Hepatocyte (in vitro differentiated cells): Measurements from ENCODE around the gene SORCS2. TPM values are rescaled to one million over a fixed set of nuclear protein-coding genes. Genes with fewer than 3 reads are reported as not detected.

Experiments used
- DNase-seq: peaks from one replicate; pipeline ENCODE4 v3.0.0-alpha.2; 2016; ENCODE audit warnings: low spot score
- H2AFZ ChIP-seq: fragments of 200-600 bp; sonication (generic); 2 replicates; pipeline ENCODE4 v1.6.0; 2016; ENCODE audit warnings: antibody characterized with exemption, mild to moderate bottlenecking
- H3K27ac ChIP-seq: fragments of 200-600 bp; sonication (generic); 2 replicates; pipeline ENCODE4 v1.5.1; 2016; ENCODE audit warnings: mild to moderate bottlenecking
- H3K27me3 ChIP-seq: fragments of 200-600 bp; sonication (generic); 2 replicates; pipeline ENCODE4 v1.6.1; 2016
- H3K36me3 ChIP-seq: fragments of 200-600 bp; sonication (generic); replicated peaks from 2 replicates; pipeline ENCODE4 v1.5.1; 2016; ENCODE audit warnings: low read depth; ENCODE audit not compliant: insufficient read depth
- H3K4me1 ChIP-seq: fragments of 200-600 bp; sonication (generic); 2 replicates; pipeline ENCODE4 v1.5.1; 2016; ENCODE audit warnings: mild to moderate bottlenecking, moderate library complexity; ENCODE audit not compliant: insufficient read depth
- H3K4me2 ChIP-seq: fragments of 200-600 bp; sonication (generic); 2 replicates; pipeline ENCODE4 v1.6.0; 2016
- H3K4me3 ChIP-seq: fragments of 200-600 bp; sonication (generic); 2 replicates; pipeline ENCODE4 v1.5.1; 2016; ENCODE audit warnings: mild to moderate bottlenecking
- H3K79me2 ChIP-seq: fragments of 200-600 bp; sonication (generic); 2 replicates; pipeline ENCODE4 v1.6.0; 2017; ENCODE audit warnings: mild to moderate bottlenecking
- H3K9me2 ChIP-seq: fragments of 200-600 bp; sonication (generic); replicated peaks from 2 replicates; pipeline ENCODE4 v1.6.0; 2017; ENCODE audit warnings: mild to moderate bottlenecking; ENCODE audit not compliant: insufficient read depth
- H3K9me3 ChIP-seq: fragments of 200-600 bp; sonication (generic); 2 replicates; pipeline ENCODE4 v1.5.1; 2016; ENCODE audit warnings: low read depth, mild to moderate bottlenecking
- H4K20me1 ChIP-seq: fragments of 200-600 bp; sonication (generic); 2 replicates; pipeline ENCODE4 v1.6.0; 2016; ENCODE audit warnings: mild to moderate bottlenecking; ENCODE audit not compliant: insufficient read depth, poor library complexity, severe bottlenecking
- CTCF ChIP-seq: fragments of 200-600 bp; sonication (generic); IDR thresholded peaks from 2 replicates; pipeline ENCODE4 v1.5.1; 2016; ENCODE audit warnings: antibody characterized with exemption, mild to moderate bottlenecking; ENCODE audit not compliant: poor library complexity
- EZH2 ChIP-seq: fragments of 200-600 bp; sonication (generic); IDR thresholded peaks from 2 replicates; pipeline ENCODE4 v1.6.1; 2016; ENCODE audit warnings: antibody characterized with exemption, mild to moderate bottlenecking, borderline replicate concordance
- EZH2phosphoT487 ChIP-seq: fragments of 200-600 bp; sonication (generic); IDR thresholded peaks from one replicate; pipeline ENCODE4 v1.6.1; 2018; ENCODE audit warnings: antibody characterized with exemption, mild to moderate bottlenecking, low read depth, moderate library complexity; ENCODE audit not compliant: unreplicated experiment, severe bottlenecking
- WGBS: methylation state at CpG from one replicate; pipeline ENCODE4 v1.1.6; 2016; ENCODE audit warnings: low lambda C conversion rate; ENCODE audit errors: missing lambda C conversion rate; 5-methylcytosine and 5-hydroxymethylcytosine counted together
- polyA plus RNA-seq: library from polyadenylated mRNA; unstranded; fragments of >200 nt; fragmentation: Nextera tagmentation; extraction: Ambion mirVana; gene quantifications from 2 replicates; pipeline ENCODE4 v1.2.1, GENCODE V29; 2016
- total RNA-seq: library from RNA; depleted of rRNA; stranded (reverse); fragments of >200 nt; gene quantifications from 2 replicates; pipeline ENCODE4 v1.2.3, GENCODE V29; 2014

Gene SORCS2
- total and polyA plus RNA-seq, 2 experiments from 2014 or later: 1.6 to 4.8 TPM

- Histone ChIP-seq H3K36me3 (no peaks in the 10 kb centered on the region), H2AFZ (no peak overlapping the region), H4K20me1 (no peaks in the 10 kb centered on the region), H3K4me3 (no peak overlapping the region), H3K79me2 (no peaks in the 10 kb centered on the region), H3K4me1 (peaks cover 15% of the 10 kb centered on the region), H3K27ac (no peak overlapping the region), H3K9me2 (no peaks in the 10 kb centered on the region), H3K4me2 (no peak overlapping the region), H3K9me3 (no peaks in the 10 kb centered on the region), H3K27me3 (no peaks in the 10 kb centered on the region)
- 96% methylated on average over 20 of the region's 20 CpGs for WGBS
- TF ChIP-seq CTCF (no peak), EZH2 (no peak), EZH2phosphoT487 (no peak)
- no peak for DNase-seq
These were observed 554.2 kb downstream of the SORCS2 start for GRCh38 chr4:7746351-7747061.

GRCh38 chr4:7747062-7747385 is 554.7 kb downstream of the SORCS2 start:
- H3K4me2 ChIP-seq: no peak overlapping the region
- H3K4me3 ChIP-seq: no peak overlapping the region
- no peaks in the 10 kb centered on the region for H3K9me3 ChIP-seq
- peaks cover 15% of the 10 kb centered on the region for H3K4me1 ChIP-seq
- H4K20me1 ChIP-seq: no peaks in the 10 kb centered on the region
- no peaks in the 10 kb centered on the region for H3K9me2 ChIP-seq
- DNase-seq: no peak
- H3K27ac ChIP-seq: no peak overlapping the region
- TF ChIP-seq EZH2 (no peak), EZH2phosphoT487 (no peak), CTCF (no peak)
- WGBS: 93% methylated on average over 7 of the region's 7 CpGs
- H3K27me3 ChIP-seq: no peaks in the 10 kb centered on the region
- no peak overlapping the region for H2AFZ ChIP-seq
- no peaks in the 10 kb centered on the region for H3K79me2 ChIP-seq
- H3K36me3 ChIP-seq: no peaks in the 10 kb centered on the region

- Histone ChIP-seq H3K36me3 (no peaks in the 10 kb centered on the region), H3K4me1 (peaks cover 15% of the 10 kb centered on the region), H3K27ac (no peak overlapping the region), H3K79me2 (no peaks in the 10 kb centered on the region), H3K9me3 (no peaks in the 10 kb centered on the region), H4K20me1 (no peaks in the 10 kb centered on the region), H3K4me2 (no peak overlapping the region), H3K27me3 (no peaks in the 10 kb centered on the region), H3K9me2 (no peaks in the 10 kb centered on the region), H3K4me3 (no peak overlapping the region), H2AFZ (no peak overlapping the region)
- TF ChIP-seq CTCF (no peak), EZH2phosphoT487 (no peak), EZH2 (no peak)
- no peak for DNase-seq
- WGBS: 96% methylated on average over 11 of the region's 11 CpGs
These were observed 555.2 kb downstream of the SORCS2 start for GRCh38 chr4:7747566-7747965.
